Keratinocyte (primary cell): ENCODE results near the gene NIT1.

Source experiments
- CTCF ChIP-seq, 3 experiments: IDR thresholded peaks in 1 of 3; conservative IDR thresholded peaks in 1 of 3; optimal IDR thresholded peaks in 1 of 3; 2 replicates in 2 of 3; 3 replicates in 1 of 3; pipeline versions ENCODE3 to v1.5.1; 2011; ENCODE audit warnings: low read length in 3 of 3, mild to moderate bottlenecking in 3 of 3, moderate library complexity in 2 of 3, control low read depth in 1 of 3, inconsistent platforms in 1 of 3; ENCODE audit not compliant: insufficient read depth in 2 of 3; ENCODE audit errors: extremely low read depth in 1 of 3
- EZH2 ChIP-seq: IDR thresholded peaks from one replicate; pipeline ENCODE4 v1.6.1; 2012; ENCODE audit warnings: inconsistent platforms, mild to moderate bottlenecking, low read length, moderate library complexity

GRCh38 chr1:161168906-161169305, 51.0 kb downstream of the NIT1 start:
- TF ChIP-seq CTCF (optimal IDR thresholded peaks at IDR 0.05 in 1 of 3, IDR thresholded peaks at IDR 0.05 in 1 of 3, conservative IDR thresholded peaks at IDR 0.05 in 1 of 3; ENCODE audit: extremely low read depth in 1 of 3, insufficient read depth in 2 of 3, low read length in 3 of 3): no peak
- TF ChIP-seq EZH2: no peak
